Measurements from ENCODE around the gene MEGF6. TPM values are rescaled to one million over a fixed set of nuclear protein-coding genes. Genes with fewer than 3 reads are reported as not detected.

Gene MEGF6
- total and polyA plus RNA-seq, 2 donors (not counting 3 experiments of a cell fraction or from before 2014, with no cell fraction given): 22.5 to 63.7 TPM

GRCh38 chr1:3604468-3604974, 6.8 kb downstream of the MEGF6 start:
- CTCF ChIA-PET: no interaction called here
- dilution Hi-C loops (cut with MboI; ENCODE audit: extremely low pct_ligation_motif_present, low sequenced_read_pairs) (no loop called here), intact Hi-C loops (cut with micrococcal nuclease) (no loop called here)

More at GRCh38 chr1:3604468-3604974, 6.8 kb downstream of the MEGF6 start:
- no peak overlapping the region for H3K9ac ChIP-seq (replicated peaks; ENCODE audit: extremely low read depth, insufficient read depth, low read length)
- H3K4me3 ChIP-seq (replicated peaks in 1 of 3; ENCODE audit: insufficient read depth in 1 of 3, low read depth in 1 of 3, low read length in 3 of 3): no peak overlapping the region
- H3K27me3 ChIP-seq (ENCODE audit: control insufficient read depth in 2 of 2, insufficient read depth in 2 of 2, low read length in 2 of 2): no peaks in the 10 kb centered on the region
- H3K9me1 ChIP-seq (replicated peaks; ENCODE audit: control insufficient read depth, extremely low read depth, insufficient read depth, low read length): no peaks in the 10 kb centered on the region
- H2AFZ ChIP-seq (ENCODE audit: low read depth, low read length): no peak overlapping the region
- H3K27ac ChIP-seq (ENCODE audit: insufficient read depth, low read depth, low read length): no peak overlapping the region
- TF ChIP-seq POLR2AphosphoS5 (IDR thresholded peaks at IDR 0.05; ENCODE audit: insufficient read depth, low read depth, low read length): no peak
- no peak for TF ChIP-seq FOS (IDR thresholded peaks at IDR 0.05; ENCODE audit: borderline replicate concordance, insufficient read depth, low read length)
- no peak for TF ChIP-seq MYC (IDR thresholded peaks at IDR 0.05; ENCODE audit: low read depth, low read length)
- TF ChIP-seq JUN (IDR thresholded peaks at IDR 0.05; ENCODE audit: borderline replicate concordance, insufficient read depth, insufficient read length, low read depth): no peak
- TF ChIP-seq EZH2 (IDR thresholded peaks at IDR 0.05; ENCODE audit: borderline replicate concordance, low read depth, low read length, severe bottlenecking): no peak
- no peak for TF ChIP-seq POLR2A (IDR thresholded peaks at IDR 0.05; ENCODE audit: low read depth, low read length)
- TF ChIP-seq MAX (IDR thresholded peaks at IDR 0.05; ENCODE audit: insufficient read depth, insufficient read length): no peak
- no peak for TF ChIP-seq GATA2 (IDR thresholded peaks at IDR 0.05; ENCODE audit: insufficient read depth, insufficient read length, low read depth, low read length)
- no peak for TF ChIP-seq CTCF (IDR thresholded peaks at IDR 0.05; ENCODE audit: extremely low read depth in 1 of 2, insufficient read depth in 1 of 2, low read depth in 1 of 2, low read length in 2 of 2)
- no peaks in the 10 kb centered on the region for H3K4me1 ChIP-seq (ENCODE audit: control insufficient read depth, extremely low read depth, insufficient read depth, low read length)
- no peak overlapping the region for H3K4me2 ChIP-seq (ENCODE audit: insufficient read depth, low read length)
- no peaks in the 10 kb centered on the region for H3K36me3 ChIP-seq (ENCODE audit: control insufficient read depth in 2 of 2, extremely low read depth in 1 of 2, insufficient read depth in 2 of 2, low read length in 2 of 2)
- FAIRE-seq (no peak), DNase-seq (ENCODE audit: low read depth, low spot score) (no peak)
- BruUV-seq (replicated peaks): no TSS peak
- H4K20me1 ChIP-seq (replicated peaks; ENCODE audit: control insufficient read depth, extremely low read depth, insufficient read depth, low read length): no peaks in the 10 kb centered on the region
- no peaks in the 10 kb centered on the region for H3K79me2 ChIP-seq (ENCODE audit: control insufficient read depth, insufficient read depth, low read length)
- no peaks in the 10 kb centered on the region for H3K9me3 ChIP-seq (replicated peaks; ENCODE audit: control insufficient read depth, insufficient read depth, low read length)
- POLR2A ChIA-PET: no interaction called here

Data from endothelial cell of umbilical vein (primary cell).